ENCODE results near the gene PUS1.
"Not testable (repeated sequence)": the region's sequence is repeated elsewhere in the genome, so short reads cannot be mapped to it uniquely, and the experiment has no call there.

Gene PUS1

GRCh38 chr12:131943876-131944275, 14.8 kb downstream of the PUS1 start:
- TF ChIP-seq POLR2A (IDR thresholded peaks at IDR 0.05; ENCODE audit: extremely low read depth, insufficient read length) (no peak), MYC (IDR thresholded peaks at IDR 0.05; ENCODE audit: low read depth, low read length) (no peak), CTCF (IDR thresholded peaks at IDR 0.05; ENCODE audit: low read depth, low read length) (no peak), MAX (IDR thresholded peaks at IDR 0.05; ENCODE audit: low read depth, low read length) (no peak)
- no peak overlapping the region for H3K4me3 ChIP-seq (ENCODE audit: low read depth, low read length)
- DNase-seq (ENCODE audit: low read depth), result no peak

- H3K4me3 ChIP-seq (ENCODE audit: low read depth, low read length), result no peak overlapping the region
- TF ChIP-seq MAX (IDR thresholded peaks at IDR 0.05; ENCODE audit: low read depth, low read length) (no peak), POLR2A (IDR thresholded peaks at IDR 0.05; ENCODE audit: extremely low read depth, insufficient read length) (no peak), MYC (IDR thresholded peaks at IDR 0.05; ENCODE audit: low read depth, low read length) (no peak), CTCF (IDR thresholded peaks at IDR 0.05; ENCODE audit: low read depth, low read length) (no peak)
- peak; percentile 35 for DNase-seq (ENCODE audit: low read depth)
These were observed 15.7 kb downstream of the PUS1 start for GRCh38 chr12:131944601-131945251.

GRCh38 chr12:131946757-131947156, 17.7 kb downstream of the PUS1 start:
- DNase-seq (ENCODE audit: low read depth), result no peak
- H3K4me3 ChIP-seq (ENCODE audit: low read depth, low read length), result no peak overlapping the region
- TF ChIP-seq MYC (IDR thresholded peaks at IDR 0.05; ENCODE audit: low read depth, low read length), result no peak
- no peak for TF ChIP-seq CTCF (IDR thresholded peaks at IDR 0.05; ENCODE audit: low read depth, low read length)
- no peak for TF ChIP-seq MAX (IDR thresholded peaks at IDR 0.05; ENCODE audit: low read depth, low read length)
- no peak for TF ChIP-seq POLR2A (IDR thresholded peaks at IDR 0.05; ENCODE audit: extremely low read depth, insufficient read length)

GRCh38 chr12:131947482-131948027, 18.5 kb downstream of the PUS1 start:
- DNase-seq (ENCODE audit: low read depth), result peak; percentile 40
- TF ChIP-seq MAX (IDR thresholded peaks at IDR 0.05; ENCODE audit: low read depth, low read length) (no peak), POLR2A (IDR thresholded peaks at IDR 0.05; ENCODE audit: extremely low read depth, insufficient read length) (no peak), MYC (IDR thresholded peaks at IDR 0.05; ENCODE audit: low read depth, low read length) (no peak), CTCF (IDR thresholded peaks at IDR 0.05; ENCODE audit: low read depth, low read length) (no peak)

GRCh38 chr12:131948166-131948712, 19.2 kb downstream of the PUS1 start:
- no peak for DNase-seq (ENCODE audit: low read depth)
- H3K4me3 ChIP-seq (ENCODE audit: low read depth, low read length), result no peak overlapping the region
- TF ChIP-seq CTCF (IDR thresholded peaks at IDR 0.05; ENCODE audit: low read depth, low read length), result no peak
- TF ChIP-seq MYC (IDR thresholded peaks at IDR 0.05; ENCODE audit: low read depth, low read length), result no peak
- TF ChIP-seq MAX (IDR thresholded peaks at IDR 0.05; ENCODE audit: low read depth, low read length), result no peak
- no peak for TF ChIP-seq POLR2A (IDR thresholded peaks at IDR 0.05; ENCODE audit: extremely low read depth, insufficient read length)

More at GRCh38 chr12:131947482-131948027, 18.5 kb downstream of the PUS1 start:
- H3K4me3 ChIP-seq (ENCODE audit: low read depth, low read length), result no peak overlapping the region

- DNase-seq (ENCODE audit: low read depth), result not testable (repeated sequence)
- H3K4me3 ChIP-seq (ENCODE audit: low read depth, low read length), result peak overlapping the region; percentile 64
These were observed 19.8 kb downstream of the PUS1 start for GRCh38 chr12:131948713-131949430.

All from NB4 (cell line).